ENCODE data around the gene TACC3.

TACC3 gene

GRCh38 chr4:1760521-1761071, 39.3 kb downstream of the TACC3 start:
- DNase-seq (ENCODE audit: low read depth), result no peak

GRCh38 chr4:1761130-1761689, 39.9 kb downstream of the TACC3 start:
- no peak for DNase-seq (ENCODE audit: low read depth)

DNA sequence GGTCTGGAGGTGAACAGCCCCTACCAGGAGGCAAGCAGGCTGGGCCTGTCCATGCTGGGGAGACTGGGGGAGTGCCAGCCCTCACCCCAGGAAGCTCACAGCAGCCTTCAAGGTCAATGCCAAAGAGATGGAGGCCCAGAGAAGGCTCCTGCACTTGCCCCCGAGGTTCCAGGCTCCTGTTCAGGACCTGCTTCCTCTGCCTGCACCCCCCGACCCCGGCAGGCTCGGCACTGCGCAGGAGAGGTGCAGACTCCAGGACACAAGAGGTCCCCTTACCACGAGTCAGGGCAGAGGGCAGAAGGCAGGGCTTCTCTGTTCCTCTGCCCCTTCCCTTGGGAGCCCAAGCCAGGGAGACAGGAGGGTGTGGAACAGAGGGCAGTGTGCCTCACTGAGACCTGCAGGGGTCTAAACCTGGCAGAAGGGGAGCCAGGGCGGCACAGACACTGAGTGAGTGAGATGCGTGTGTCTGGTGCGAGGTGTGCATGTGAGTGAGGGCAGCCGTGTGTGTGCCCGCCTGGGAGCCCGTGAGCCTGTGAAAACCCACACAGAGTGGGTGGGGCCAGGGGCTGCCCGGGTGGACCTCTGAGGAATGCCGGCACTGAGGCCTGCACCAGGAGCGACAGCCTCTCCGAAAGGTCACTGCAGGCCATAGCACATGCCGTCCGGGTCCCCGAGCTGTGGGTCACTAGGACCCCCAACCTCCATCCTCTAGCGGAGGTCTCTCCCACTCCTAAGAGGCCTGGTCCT, 41.1 kb downstream of the TACC3 start:
- DNase-seq (ENCODE audit: low read depth), result no peak

GRCh38 chr4:1763070-1763549, 41.8 kb downstream of the TACC3 start:
- no peak for DNase-seq (ENCODE audit: low read depth)

- DNase-seq (ENCODE audit: low read depth), result no peak
These were observed 42.3 kb downstream of the TACC3 start for GRCh38 chr4:1763550-1764080.

DNA sequence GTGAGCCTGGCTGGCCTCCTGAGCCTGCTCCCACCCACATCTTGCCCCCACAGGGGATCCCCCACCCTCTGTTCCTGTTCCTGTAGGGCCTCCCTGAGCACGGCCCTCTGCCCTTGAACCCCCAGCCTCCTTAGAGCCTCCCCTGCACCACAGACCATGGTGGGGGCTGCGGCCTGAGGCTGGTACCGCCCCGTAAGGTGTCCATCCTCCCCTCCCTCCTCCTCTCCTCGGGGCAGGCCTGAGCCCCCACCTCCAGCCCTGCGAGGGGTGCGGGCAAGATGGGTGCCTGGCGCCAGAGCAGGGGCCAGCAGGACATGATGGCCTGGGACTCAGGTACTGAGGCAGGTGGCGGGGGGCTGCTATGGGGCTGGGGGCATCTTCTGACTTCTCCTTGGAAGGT, 43.3 kb downstream of the TACC3 start:
- DNase-seq (ENCODE audit: low read depth), result no peak

GRCh38 chr4:1765409-1766072, 44.2 kb downstream of the TACC3 start:
- DNase-seq (ENCODE audit: low read depth), result no peak

DNA sequence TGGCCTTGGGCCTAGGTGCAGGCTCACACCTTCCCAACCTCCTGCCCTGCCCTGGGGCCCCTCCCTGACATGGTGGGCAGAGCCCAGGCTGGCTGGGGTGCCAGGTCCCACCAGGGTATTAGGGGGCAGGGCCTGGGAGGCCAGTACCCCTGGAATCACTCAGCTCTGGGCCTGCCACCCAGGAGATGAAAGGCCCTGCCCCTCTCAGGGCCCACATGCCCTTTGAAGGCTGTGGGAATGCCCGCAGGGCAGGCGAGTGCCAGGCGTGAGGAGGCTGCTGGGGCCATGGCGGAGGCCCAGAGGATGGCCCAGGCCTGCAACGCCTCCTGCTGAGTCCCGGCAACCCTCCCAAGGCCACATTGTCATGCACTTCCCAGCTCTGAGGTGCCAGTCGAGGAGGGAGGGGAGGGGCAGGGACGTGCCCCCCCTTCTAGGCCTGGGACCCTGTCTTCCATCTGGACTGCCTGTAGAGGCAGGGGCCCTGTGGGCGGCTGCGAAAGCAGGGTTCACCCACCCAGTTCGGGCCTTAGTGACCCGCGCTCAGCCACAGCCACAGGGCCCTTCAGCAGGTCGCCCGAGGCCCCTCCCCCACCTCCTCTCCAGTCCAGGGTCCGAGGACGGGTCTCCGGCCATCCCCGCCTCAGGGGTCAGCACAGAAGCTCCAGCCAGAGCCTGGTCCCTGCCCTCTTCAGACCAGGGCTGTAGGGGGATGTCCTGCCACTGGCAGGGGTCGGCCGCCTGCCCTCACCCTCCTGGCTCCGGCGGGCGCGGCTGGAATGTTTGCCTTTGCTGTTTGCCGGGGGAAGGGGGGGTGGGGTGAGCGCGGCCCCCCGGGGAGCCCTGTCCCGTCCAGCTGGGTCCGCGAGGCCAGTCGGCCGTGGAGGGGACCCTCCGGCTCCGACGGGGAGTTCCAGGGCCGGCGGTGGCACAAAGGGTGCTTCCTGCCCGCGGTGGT, 45.1 kb downstream of the TACC3 start:
- no peak for DNase-seq (ENCODE audit: low read depth)

DNA sequence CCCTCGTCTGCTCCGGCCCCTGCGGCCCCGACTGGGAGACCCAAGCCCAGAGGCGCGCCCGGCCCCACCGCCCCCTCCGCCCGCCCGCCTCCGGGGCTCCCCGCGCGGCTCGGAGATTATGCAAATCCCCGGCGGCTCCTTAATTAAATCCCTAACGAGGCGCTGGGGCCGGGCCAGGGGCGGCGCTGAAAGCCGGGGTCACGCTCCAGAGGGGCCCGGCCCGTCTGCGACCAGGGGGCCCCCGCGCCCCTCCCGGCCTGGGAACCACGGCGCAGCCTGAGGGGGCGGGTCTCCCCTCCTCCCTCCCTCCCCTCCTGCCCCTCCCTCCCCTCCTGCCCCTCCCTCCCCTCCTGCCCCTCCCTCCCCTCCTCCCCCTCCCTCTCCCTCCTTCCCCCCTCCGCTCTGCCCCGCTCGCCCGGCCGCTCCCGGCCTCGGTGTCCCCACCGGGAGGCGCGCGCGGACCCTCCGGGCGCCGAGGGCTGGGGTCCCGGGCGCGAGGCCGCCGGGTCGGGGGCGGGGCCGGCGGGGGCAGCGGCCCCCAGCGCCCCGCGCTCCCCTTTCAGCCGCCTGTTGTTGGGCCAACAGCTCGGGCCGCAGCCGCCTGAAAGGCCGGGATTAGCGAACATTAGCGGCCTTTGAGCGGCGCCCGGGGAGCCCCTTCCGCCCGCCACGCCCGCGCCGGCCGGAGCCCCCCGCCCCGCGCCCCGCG, 45.9 kb downstream of the TACC3 start:
- DNase-seq (ENCODE audit: low read depth), result no peak

GRCh38 chr4:1767770-1768366, 46.5 kb downstream of the TACC3 start:
- no peak for DNase-seq (ENCODE audit: low read depth)

DNA sequence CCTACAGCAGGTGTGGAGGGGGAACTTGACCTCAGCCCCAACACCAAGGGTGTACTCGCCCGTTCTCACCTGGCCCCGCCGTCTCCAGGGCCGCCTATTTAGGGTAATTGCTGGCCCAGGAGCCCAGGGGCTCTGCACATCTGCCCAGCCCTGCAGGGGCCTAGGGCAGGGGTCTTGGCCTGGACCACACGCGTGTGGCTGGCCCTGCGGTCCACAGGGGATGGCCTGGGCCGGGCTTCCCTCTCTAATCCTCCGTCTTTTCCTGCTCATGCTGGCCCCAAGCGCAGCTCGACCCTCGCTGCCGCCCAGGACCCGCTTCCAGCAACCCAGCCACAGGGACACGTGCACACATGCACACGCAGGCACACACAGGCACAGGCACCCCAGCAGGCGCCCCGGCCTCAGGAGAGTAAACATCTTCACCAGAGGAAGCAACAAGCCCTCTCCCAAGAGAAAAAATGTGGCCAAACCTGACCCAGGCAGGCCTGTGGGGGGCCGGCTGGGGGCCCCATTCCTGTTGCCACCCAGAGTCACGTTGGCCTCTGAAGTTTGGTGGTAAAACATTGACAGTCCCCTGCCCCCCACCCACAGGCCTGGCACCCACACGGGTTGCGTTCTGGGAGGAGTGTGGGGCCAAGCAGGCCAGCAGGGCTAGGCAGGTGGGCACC, 47.2 kb downstream of the TACC3 start:
- no peak for DNase-seq (ENCODE audit: low read depth)

DNA sequence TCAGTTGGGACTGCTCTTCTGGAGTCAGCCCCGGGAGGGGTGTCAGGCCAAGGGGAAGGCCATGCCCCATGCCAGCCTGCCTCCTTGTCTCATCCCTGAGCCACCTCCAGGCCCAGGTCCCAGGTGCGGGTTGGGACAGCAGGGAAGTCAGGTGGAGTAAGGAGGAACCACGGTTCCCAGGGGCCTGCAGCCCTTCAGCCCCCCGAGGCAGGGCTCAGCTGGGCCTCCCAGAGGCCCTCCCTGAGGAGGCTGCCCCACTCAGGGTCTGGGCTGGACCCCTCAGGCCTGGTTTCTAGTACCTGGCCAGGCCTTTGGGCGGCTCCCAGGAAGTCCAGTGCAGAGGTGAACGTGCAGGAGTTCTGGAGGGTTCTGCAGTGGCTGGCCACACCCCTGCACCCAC, 48.4 kb downstream of the TACC3 start:
- no peak for DNase-seq (ENCODE audit: low read depth)

DNA sequence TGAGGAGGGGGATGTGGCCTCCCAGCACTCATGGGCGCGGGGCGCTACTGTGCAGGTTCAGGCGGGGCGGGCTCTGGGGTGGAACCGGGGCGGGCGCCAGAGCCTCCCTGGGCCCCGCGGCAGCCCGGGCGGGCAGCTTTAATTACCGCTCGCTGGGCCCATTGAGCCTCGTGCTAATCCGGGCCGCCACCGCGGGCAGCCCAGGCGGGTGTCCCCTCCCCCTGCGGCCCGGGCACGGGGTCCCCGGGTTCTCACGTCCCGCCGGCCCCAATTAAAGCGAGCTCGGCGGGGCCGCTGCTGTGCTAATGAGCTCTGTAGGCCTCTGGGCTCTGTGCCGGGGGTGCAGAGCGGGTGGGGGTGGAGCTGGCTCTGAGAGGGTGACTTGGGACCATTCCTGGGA, 48.9 kb downstream of the TACC3 start:
- DNase-seq (ENCODE audit: low read depth), result no peak

GRCh38 chr4:1770791-1771231, 49.5 kb downstream of the TACC3 start:
- DNase-seq (ENCODE audit: low read depth), result no peak

DNA sequence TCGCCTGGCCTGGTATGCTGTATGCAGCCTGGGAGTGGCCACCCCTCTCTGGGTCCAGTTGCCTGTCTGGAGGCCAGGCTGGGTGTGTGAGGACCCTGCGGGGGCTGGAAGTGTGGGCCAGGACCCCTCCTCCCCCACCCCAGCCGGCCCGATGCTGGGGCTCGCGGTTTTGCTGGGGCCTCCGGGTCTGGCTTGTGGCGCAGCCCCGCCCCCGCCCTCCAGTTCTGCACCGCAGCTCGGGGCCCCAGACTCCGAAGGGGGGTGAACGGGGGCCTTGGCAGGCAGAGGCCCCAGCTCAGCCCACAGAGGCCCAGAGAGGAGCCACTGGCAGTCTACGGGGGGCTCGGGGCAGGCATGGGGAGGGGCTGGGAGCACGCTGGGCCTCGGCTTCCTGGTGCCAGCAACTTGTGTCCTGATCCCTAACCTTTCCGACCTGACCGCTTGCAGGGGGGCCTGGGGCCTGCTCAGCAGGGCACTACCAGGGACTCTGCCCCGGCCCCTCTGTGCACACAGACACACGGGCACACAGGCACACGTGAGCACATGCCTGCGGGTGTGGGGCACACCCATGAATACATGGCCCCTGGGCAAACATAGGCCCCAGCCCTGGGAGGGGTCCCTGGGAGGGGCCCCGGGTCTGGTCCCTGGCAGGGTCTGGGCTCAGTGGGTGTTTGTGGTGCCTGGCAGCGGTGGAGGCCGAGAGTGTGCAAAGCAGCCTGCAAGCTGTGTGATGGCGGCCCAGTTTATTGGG, 50.4 kb downstream of the TACC3 start:
- no peak for DNase-seq (ENCODE audit: low read depth)

DNA sequence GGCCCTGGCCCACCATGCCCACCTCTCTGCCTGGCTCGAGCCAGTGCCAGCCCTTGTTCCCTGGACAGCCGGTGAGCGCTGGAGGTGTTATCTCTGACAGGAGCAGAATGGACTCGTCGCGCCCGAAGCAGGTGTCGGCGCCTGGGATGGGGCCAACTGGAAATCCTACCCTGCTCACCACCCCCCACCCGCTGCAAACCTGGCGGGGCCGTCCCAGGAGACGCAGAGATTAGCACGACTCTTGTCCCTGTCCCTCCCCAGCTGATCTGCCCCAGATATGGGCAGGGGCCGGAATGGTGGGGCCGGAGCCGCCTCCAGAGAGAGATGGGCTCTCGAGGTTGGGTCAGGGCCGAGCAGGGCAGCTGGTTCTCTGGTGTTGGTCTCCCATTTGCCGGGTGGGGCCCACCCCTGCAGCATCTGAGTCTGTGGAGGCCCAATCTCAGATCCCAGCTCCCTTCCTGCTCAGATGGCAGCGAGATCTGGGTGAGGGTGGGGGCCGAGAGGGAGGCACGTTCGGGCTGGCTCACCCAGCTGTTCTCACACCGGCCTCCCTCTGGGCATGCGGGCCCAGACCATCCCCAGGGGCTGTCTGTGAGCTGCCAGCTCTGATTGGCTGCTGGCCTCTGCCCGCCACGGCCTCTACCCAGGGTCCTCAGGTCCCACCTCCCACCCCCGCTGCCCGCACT, 51.7 kb downstream of the TACC3 start:
- no peak for DNase-seq (ENCODE audit: low read depth)

- no peak for DNase-seq (ENCODE audit: low read depth)
These were observed 52.4 kb downstream of the TACC3 start for GRCh38 chr4:1773754-1774153.

DNA sequence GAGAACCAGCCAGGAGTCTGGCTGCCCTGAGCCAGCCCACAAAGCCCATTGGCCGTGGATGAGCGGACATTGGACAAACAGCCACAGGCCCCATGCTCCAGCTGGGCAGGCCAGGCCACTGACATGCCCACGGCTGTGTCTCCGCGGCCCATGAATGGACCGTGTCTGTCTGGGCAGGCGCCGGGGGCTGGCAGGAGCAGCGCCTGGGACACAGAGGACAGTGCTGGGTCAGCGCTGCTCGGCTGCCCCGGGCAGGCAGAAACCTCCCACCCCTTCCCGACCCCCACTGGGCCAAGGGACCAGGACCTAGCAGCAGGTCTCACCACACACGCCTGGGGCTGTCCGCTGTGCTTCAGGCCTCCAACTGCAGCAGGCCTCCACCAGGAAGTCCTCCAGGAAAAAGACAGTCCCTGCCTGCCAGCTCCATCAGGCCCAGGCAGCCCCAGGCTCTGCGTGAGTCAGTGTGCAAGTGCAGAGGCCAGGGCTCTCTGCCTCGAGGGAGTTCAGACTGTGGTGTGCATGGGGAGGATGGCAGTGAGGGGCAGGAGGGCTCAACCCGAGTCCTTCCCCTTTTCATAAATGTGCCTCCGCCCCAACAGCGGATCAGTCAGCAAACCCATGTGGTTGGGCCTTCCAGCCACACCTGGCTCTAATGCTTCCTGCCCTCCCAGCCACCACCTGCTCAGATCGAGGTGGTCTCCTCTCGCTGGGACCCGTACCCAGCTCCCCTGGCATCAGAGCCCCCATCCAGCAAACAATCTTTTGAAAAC, 54.6 kb downstream of the TACC3 start:
- no peak for DNase-seq (ENCODE audit: low read depth)

All from stimulated activated CD8-positive, alpha-beta memory T cell treated with anti-CD3 and anti-CD28 coated beads, Interleukin-7, amount 100 ng/mL, for 24 hours (primary cell).